Measurements from ENCODE around the gene TNRC18. TPM values are rescaled to one million over a fixed set of nuclear protein-coding genes. Genes with fewer than 3 reads are reported as not detected.

TNRC18 gene
- total and polyA plus RNA-seq, 9 of the 15 experiments (the other 6 are each of a cell fraction or from before 2014, with no cell fraction given), result 0.03 to 43.2 (median 18.0) TPM

DNA sequence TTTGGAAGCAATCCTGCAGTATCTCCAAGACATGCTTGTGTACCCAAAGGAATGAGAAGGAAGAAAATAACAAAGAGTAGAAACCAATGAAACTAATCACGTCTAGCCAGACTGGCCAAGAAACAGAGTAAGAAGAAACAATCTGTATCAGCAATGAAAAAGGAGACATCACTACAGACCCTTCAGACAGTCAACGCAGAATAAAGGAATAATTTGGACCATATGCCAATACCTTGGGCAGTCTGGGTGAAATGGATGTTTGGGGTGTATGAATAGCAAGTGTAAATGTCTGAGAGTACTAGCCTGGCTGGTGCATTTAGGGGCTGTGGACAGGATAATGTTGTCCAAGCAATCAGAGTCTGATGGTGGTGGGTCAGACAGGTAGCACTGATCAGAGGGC is 79.8 kb downstream of the TNRC18 start (continued):
- TF ChIP-seq, protein P1, sequence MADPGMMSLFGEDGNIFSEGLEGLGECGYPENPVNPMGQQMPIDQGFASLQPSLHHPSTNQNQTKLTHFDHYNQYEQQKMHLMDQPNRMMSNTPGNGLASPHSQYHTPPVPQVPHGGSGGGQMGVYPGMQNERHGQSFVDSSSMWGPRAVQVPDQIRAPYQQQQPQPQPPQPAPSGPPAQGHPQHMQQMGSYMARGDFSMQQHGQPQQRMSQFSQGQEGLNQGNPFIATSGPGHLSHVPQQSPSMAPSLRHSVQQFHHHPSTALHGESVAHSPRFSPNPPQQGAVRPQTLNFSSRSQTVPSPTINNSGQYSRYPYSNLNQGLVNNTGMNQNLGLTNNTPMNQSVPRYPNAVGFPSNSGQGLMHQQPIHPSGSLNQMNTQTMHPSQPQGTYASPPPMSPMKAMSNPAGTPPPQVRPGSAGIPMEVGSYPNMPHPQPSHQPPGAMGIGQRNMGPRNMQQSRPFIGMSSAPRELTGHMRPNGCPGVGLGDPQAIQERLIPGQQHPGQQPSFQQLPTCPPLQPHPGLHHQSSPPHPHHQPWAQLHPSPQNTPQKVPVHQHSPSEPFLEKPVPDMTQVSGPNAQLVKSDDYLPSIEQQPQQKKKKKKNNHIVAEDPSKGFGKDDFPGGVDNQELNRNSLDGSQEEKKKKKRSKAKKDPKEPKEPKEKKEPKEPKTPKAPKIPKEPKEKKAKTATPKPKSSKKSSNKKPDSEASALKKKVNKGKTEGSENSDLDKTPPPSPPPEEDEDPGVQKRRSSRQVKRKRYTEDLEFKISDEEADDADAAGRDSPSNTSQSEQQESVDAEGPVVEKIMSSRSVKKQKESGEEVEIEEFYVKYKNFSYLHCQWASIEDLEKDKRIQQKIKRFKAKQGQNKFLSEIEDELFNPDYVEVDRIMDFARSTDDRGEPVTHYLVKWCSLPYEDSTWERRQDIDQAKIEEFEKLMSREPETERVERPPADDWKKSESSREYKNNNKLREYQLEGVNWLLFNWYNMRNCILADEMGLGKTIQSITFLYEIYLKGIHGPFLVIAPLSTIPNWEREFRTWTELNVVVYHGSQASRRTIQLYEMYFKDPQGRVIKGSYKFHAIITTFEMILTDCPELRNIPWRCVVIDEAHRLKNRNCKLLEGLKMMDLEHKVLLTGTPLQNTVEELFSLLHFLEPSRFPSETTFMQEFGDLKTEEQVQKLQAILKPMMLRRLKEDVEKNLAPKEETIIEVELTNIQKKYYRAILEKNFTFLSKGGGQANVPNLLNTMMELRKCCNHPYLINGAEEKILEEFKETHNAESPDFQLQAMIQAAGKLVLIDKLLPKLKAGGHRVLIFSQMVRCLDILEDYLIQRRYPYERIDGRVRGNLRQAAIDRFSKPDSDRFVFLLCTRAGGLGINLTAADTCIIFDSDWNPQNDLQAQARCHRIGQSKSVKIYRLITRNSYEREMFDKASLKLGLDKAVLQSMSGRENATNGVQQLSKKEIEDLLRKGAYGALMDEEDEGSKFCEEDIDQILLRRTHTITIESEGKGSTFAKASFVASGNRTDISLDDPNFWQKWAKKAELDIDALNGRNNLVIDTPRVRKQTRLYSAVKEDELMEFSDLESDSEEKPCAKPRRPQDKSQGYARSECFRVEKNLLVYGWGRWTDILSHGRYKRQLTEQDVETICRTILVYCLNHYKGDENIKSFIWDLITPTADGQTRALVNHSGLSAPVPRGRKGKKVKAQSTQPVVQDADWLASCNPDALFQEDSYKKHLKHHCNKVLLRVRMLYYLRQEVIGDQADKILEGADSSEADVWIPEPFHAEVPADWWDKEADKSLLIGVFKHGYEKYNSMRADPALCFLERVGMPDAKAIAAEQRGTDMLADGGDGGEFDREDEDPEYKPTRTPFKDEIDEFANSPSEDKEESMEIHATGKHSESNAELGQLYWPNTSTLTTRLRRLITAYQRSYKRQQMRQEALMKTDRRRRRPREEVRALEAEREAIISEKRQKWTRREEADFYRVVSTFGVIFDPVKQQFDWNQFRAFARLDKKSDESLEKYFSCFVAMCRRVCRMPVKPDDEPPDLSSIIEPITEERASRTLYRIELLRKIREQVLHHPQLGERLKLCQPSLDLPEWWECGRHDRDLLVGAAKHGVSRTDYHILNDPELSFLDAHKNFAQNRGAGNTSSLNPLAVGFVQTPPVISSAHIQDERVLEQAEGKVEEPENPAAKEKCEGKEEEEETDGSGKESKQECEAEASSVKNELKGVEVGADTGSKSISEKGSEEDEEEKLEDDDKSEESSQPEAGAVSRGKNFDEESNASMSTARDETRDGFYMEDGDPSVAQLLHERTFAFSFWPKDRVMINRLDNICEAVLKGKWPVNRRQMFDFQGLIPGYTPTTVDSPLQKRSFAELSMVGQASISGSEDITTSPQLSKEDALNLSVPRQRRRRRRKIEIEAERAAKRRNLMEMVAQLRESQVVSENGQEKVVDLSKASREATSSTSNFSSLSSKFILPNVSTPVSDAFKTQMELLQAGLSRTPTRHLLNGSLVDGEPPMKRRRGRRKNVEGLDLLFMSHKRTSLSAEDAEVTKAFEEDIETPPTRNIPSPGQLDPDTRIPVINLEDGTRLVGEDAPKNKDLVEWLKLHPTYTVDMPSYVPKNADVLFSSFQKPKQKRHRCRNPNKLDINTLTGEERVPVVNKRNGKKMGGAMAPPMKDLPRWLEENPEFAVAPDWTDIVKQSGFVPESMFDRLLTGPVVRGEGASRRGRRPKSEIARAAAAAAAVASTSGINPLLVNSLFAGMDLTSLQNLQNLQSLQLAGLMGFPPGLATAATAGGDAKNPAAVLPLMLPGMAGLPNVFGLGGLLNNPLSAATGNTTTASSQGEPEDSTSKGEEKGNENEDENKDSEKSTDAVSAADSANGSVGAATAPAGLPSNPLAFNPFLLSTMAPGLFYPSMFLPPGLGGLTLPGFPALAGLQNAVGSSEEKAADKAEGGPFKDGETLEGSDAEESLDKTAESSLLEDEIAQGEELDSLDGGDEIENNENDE (IDR thresholded peaks at IDR 0.05; ENCODE audit: low read depth, low read length), result no peak
